HCT116 (cell line): ENCODE measurements around the gene LRSAM1. TPM values are rescaled to one million over a fixed set of nuclear protein-coding genes. Genes with fewer than 3 reads are reported as not detected.

ENCODE experiments used
- ATAC-seq: fragments of 200-7000 bp; cut with Tn5 transposase; 2 replicates; pipeline ENCODE4 v1.9.1; 2020; ENCODE audit warnings: mild to moderate bottlenecking, moderate library complexity
- BruUV-seq: library from RNA; stranded (reverse); fragments of 400-500 nt; replicated peaks from 2 replicates; lab custom pipeline; 2021; lab: Mats Ljungman, UMichigan
- CTCF ChIA-PET: fragments of 300-600 bp; sonication (Branson Sonifier 250); formaldehyde crosslinking; loops from one replicate; lab custom pipeline; 2021; ENCODE audit warnings: antibody characterized with exemption; lab: Charles Lee
- POLR2A ChIA-PET: fragments of 300-600, 350-600 bp; sonication (Branson Sonifier 250); formaldehyde crosslinking; loops from one replicate; lab custom pipeline; 2021; ENCODE audit warnings: antibody characterized with exemption; lab: Charles Lee
- RAD21 ChIA-PET, 2 experiments: fragments of 300-600 bp; sonication (Branson Sonifier 250); formaldehyde crosslinking; loops; one replicate each; lab custom pipeline; 2023; ENCODE audit warnings: low total read pairs in 2 of 2; ENCODE audit not compliant: uncharacterized antibody in 2 of 2, unreplicated experiment in 2 of 2, low non-redundant PET in 1 of 2; lab: Charles Lee
- DNase-seq: peaks from one replicate; pipeline ENCODE4 v3.0.0-alpha.2; 2010; ENCODE audit warnings: low read depth, low spot score
- H2AFZ ChIP-seq: fragments of 200-600 bp; shearing (Covaris generic), sonication (generic); 2 replicates; pipeline ENCODE4 v1.6.1; 2017; ENCODE audit warnings: low read depth, mixed run types, mixed read lengths, antibody characterized with exemption, low read length; ENCODE audit not compliant: poor library complexity, severe bottlenecking
- H3K27ac ChIP-seq: 2 replicates; pipeline ENCODE4 v1.5.1; 2012; ENCODE audit warnings: low read depth, low read length
- H3K27me3 ChIP-seq: fragments of 200-600 bp; sonication (generic); 2 replicates; pipeline ENCODE4 v1.6.1; 2016; ENCODE audit warnings: mixed run types, low read length, mixed read lengths; ENCODE audit not compliant: insufficient read depth
- H3K36me3 ChIP-seq, 2 experiments: fragments of 200-500 bp in 1 of 2; fragments of 200-600 bp in 1 of 2; sonication (Bioruptor generic) in 1 of 2; sonication (generic) in 1 of 2; 2 replicates each; pipeline versions ENCODE4 v1.5.1 to v1.6.1; 2014 to 2016; ENCODE audit warnings: low read length in 2 of 2, inconsistent platforms in 1 of 2, mixed read lengths in 1 of 2, mixed run types in 1 of 2; ENCODE audit not compliant: insufficient read depth in 2 of 2, control insufficient read depth in 1 of 2
- H3K4me1 ChIP-seq, 2 experiments: fragments of 200-600 bp in 1 of 2; sonication (generic) in 1 of 2; 2 replicates each; pipeline versions ENCODE4 v1.5.1 to v1.6.1; 2012 to 2017; ENCODE audit warnings: low read length in 2 of 2, inconsistent platforms in 1 of 2, mild to moderate bottlenecking in 1 of 2, mixed read lengths in 1 of 2, mixed run types in 1 of 2, moderate library complexity in 1 of 2; ENCODE audit not compliant: insufficient read depth in 2 of 2, control insufficient read depth in 1 of 2
- H3K4me2 ChIP-seq: fragments of 200-600 bp; sonication (generic); 2 replicates; pipeline ENCODE4 v1.6.1; 2017; ENCODE audit warnings: mixed run types, low read length, mixed read lengths
- H3K4me3 ChIP-seq, 2 experiments: fragments of 200-600 bp in 1 of 2; sonication (generic) in 1 of 2; replicated peaks in 1 of 2; 2 replicates each; pipeline ENCODE4 v1.5.1; 2011 to 2016; ENCODE audit warnings: low read length in 2 of 2, control low read depth in 1 of 2, low read depth in 1 of 2, mild to moderate bottlenecking in 1 of 2, mixed read lengths in 1 of 2, mixed run types in 1 of 2
- H3K79me2 ChIP-seq: fragments of 200-600 bp; sonication (generic); 2 replicates; pipeline ENCODE4 v1.6.1; 2017; ENCODE audit warnings: mild to moderate bottlenecking, mixed run types, low read length, moderate library complexity, mixed read lengths; ENCODE audit not compliant: insufficient read depth
- H3K9ac ChIP-seq: fragments of 200-600 bp; sonication (generic); 2 replicates; pipeline ENCODE4 v1.6.1; 2016; ENCODE audit warnings: low read length, mixed read lengths
- H3K9me2 ChIP-seq: fragments of 200-600 bp; sonication (generic), shearing (Covaris generic); 2 replicates; pipeline ENCODE4 v1.6.1; 2017; ENCODE audit warnings: mixed run types, mild to moderate bottlenecking, moderate library complexity; ENCODE audit not compliant: insufficient read depth
- H3K9me3 ChIP-seq, 2 experiments: fragments of 200-500 bp in 1 of 2; fragments of 200-600 bp in 1 of 2; sonication (Bioruptor generic) in 1 of 2; sonication (generic) in 1 of 2; 2 replicates each; pipeline ENCODE4 v1.6.1; 2014 to 2017; ENCODE audit warnings: low read length in 2 of 2, mixed read lengths in 2 of 2, inconsistent platforms in 1 of 2, low read depth in 1 of 2, mild to moderate bottlenecking in 1 of 2, mixed run types in 1 of 2, moderate library complexity in 1 of 2; ENCODE audit not compliant: control insufficient read depth in 1 of 2, insufficient read depth in 1 of 2
- H4K20me1 ChIP-seq: fragments of 200-600 bp; sonication (generic), shearing (Covaris generic); 2 replicates; pipeline ENCODE4 v1.6.1; 2017; ENCODE audit warnings: mixed run types, mild to moderate bottlenecking, moderate library complexity; ENCODE audit not compliant: insufficient read depth
- CBX3 ChIP-seq: IDR thresholded peaks from 2 replicates; pipeline ENCODE4 v1.6.1; 2012; ENCODE audit warnings: low read depth
- CEBPB ChIP-seq: IDR thresholded peaks from 2 replicates; pipeline ENCODE4 v1.6.1; 2012; ENCODE audit warnings: low read depth
- POLR2A ChIP-seq: IDR thresholded peaks from 2 replicates; pipeline ENCODE4 v1.7.0; 2011; ENCODE audit warnings: borderline replicate concordance; ENCODE audit not compliant: insufficient read depth, insufficient read length; ENCODE audit errors: extremely low read depth
- RAD21 ChIP-seq: IDR thresholded peaks from 2 replicates; pipeline ENCODE4 v1.6.1; 2012; ENCODE audit warnings: low read depth, mild to moderate bottlenecking
- SIN3A ChIP-seq: IDR thresholded peaks from 2 replicates; pipeline ENCODE4 v1.6.1; 2012; ENCODE audit warnings: low read depth
- TCF7L2 ChIP-seq: IDR thresholded peaks from 2 replicates; pipeline ENCODE4 v1.7.0; 2011; ENCODE audit warnings: borderline replicate concordance, inconsistent platforms; ENCODE audit not compliant: insufficient read depth, insufficient read length; ENCODE audit errors: extremely low read depth
- ZFX ChIP-seq: fragments of 450-650 bp; IDR thresholded peaks from 2 replicates; pipeline ENCODE4 v1.6.1; 2017
- intact Hi-C: fragments of 100-400 bp; cut with micrococcal nuclease; formaldehyde crosslinking; loops from 2 replicates; pipeline ENCODE4 v1.10.0; 2022
- total RNA-seq: library from RNA; stranded (reverse); gene quantifications from one replicate; pipeline ENCODE4 v1.2.1, GENCODE V29; 2021; ENCODE audit not compliant: unreplicated experiment
- TF ChIP-seq, protein P1 (sequence below): IDR thresholded peaks from 2 replicates; pipeline ENCODE4 v1.6.1; 2011; ENCODE audit warnings: mild to moderate bottlenecking, low read length, moderate library complexity; ENCODE audit not compliant: insufficient replicate concordance; ENCODE audit errors: extremely low read depth

The LRSAM1 gene
- total RNA-seq, 1 experiment from 2014 or later, result 25.9 TPM

DNA sequence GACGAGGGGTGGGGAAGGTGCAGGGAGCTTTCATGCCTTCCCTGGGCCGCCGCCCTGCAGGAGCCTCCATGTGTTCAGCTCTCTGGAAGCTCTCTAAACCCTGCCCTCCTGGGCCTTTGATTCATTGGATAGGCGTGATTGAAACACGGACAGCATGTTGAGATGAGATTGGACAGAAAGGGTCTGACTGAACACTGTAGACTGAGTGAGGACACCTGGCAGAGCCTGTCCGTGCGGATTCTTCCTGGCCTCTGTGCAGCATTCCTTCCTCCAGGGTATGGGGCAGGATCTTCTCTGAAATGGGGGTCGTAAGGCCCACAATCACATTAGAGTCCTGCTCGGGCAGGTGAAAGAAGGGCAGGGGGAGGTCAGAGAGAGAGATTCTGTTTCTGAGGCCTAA is 12.9 kb upstream of the LRSAM1 start:
- DNase-seq, result no peak
- Histone ChIP-seq H3K27ac (no peak overlapping the region), H3K4me2 (no peak overlapping the region), H3K9ac (no peak overlapping the region), H3K9me3 (no peaks in the 10 kb centered on the region), H3K79me2 (no peaks in the 10 kb centered on the region), H2AFZ (no peak overlapping the region), H3K9me2 (no peaks in the 10 kb centered on the region), H3K4me1 (peaks cover 0 to 9% of the 10 kb centered on the region in 2 experiments; a peak in 2 of 4 replicates), H3K4me3 (no peak overlapping the region), H4K20me1 (no peaks in the 10 kb centered on the region), H3K27me3 (no peaks in the 10 kb centered on the region), H3K36me3 (peaks cover 31 to 49% of the 10 kb centered on the region in 2 experiments)
- no TSS peak for BruUV-seq
- RAD21 ChIA-PET, result no interaction called here
- CTCF ChIA-PET, result no interaction called here
- POLR2A ChIA-PET, result no interaction called here
- intact Hi-C loops, result no loop called here
- TF ChIP-seq RAD21, result no peak
- TF ChIP-seq, protein P1, sequence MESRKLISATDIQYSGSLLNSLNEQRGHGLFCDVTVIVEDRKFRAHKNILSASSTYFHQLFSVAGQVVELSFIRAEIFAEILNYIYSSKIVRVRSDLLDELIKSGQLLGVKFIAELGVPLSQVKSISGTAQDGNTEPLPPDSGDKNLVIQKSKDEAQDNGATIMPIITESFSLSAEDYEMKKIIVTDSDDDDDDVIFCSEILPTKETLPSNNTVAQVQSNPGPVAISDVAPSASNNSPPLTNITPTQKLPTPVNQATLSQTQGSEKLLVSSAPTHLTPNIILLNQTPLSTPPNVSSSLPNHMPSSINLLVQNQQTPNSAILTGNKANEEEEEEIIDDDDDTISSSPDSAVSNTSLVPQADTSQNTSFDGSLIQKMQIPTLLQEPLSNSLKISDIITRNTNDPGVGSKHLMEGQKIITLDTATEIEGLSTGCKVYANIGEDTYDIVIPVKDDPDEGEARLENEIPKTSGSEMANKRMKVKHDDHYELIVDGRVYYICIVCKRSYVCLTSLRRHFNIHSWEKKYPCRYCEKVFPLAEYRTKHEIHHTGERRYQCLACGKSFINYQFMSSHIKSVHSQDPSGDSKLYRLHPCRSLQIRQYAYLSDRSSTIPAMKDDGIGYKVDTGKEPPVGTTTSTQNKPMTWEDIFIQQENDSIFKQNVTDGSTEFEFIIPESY, result no peak
- TF ChIP-seq CEBPB, result no peak
- no peak for TF ChIP-seq TCF7L2
- no peak for TF ChIP-seq ZFX
- no peak for TF ChIP-seq SIN3A
- ATAC-seq, result no peak

DNA sequence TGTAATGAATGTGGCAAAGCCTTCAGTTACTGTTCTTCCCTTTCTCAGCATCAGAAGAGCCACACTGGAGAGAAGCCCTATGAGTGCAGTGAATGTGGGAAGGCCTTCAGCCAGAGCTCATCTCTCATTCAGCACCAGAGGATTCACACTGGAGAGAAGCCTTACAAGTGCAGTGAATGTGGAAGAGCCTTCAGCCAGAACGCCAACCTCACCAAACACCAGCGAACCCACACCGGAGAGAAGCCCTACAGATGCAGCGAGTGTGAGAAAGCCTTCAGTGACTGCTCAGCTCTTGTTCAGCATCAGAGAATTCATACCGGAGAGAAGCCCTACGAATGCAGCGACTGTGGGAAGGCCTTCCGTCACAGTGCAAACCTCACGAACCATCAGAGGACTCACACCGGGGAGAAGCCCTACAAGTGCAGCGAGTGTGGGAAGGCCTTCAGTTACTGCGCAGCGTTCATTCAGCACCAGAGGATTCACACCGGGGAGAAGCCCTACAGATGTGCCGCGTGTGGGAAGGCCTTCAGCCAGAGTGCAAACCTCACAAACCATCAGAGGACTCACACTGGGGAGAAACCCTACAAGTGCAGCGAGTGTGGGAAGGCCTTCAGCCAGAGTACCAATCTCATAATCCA is 6.9 kb upstream of the LRSAM1 start:
- Histone ChIP-seq H4K20me1 (peaks cover 30% of the 10 kb centered on the region), H3K9me3 (no peaks in the 10 kb centered on the region), H3K27me3 (no peaks in the 10 kb centered on the region), H3K27ac (peak overlapping the region; percentile 27; the same call in 1 of the 2 replicates), H3K9ac (no peak overlapping the region), H3K9me2 (no peaks in the 10 kb centered on the region), H3K4me3 (no peak overlapping the region), H3K79me2 (peaks cover 16% of the 10 kb centered on the region), H3K36me3 (peaks cover 22 to 52% of the 10 kb centered on the region in 2 experiments), H3K4me1 (peaks cover 3 to 49% of the 10 kb centered on the region in 2 experiments; a peak in 2 of 4 replicates), H2AFZ (no peak overlapping the region), H3K4me2 (no peak overlapping the region)
- ATAC-seq (peak; percentile 7), DNase-seq (no peak)
- no peak for TF ChIP-seq CBX3
- TF ChIP-seq POLR2A, result peak; percentile 4
- intact Hi-C loops, result no loop called here
- BruUV-seq, result no TSS peak
- ChIA-PET POLR2A (interaction anchor here (0.6 to 2.1 kb wide), 4 partner anchors 20 to 453 kb away, joined by 3 to 9 read pairs (median 6); partner anchors contain the start of genes SLC2A8 and ZNF79), CTCF (interaction anchor here (1.8 kb wide), 1 partner anchor 11 kb away, joined by 4 read pairs; no protein-coding TSS in a partner anchor), RAD21 (no interaction called here)
